ENCODE results near the gene ATP6AP1.

ATP6AP1 gene

GRCh38 chrX:154457491-154458115 is 29.1 kb downstream of the ATP6AP1 start:
- no peak for DNase-seq (ENCODE audit: low read depth)
- H3K4me3 ChIP-seq (replicated peaks; ENCODE audit: low read depth, low read length): peak overlapping the region; percentile 47
- TF ChIP-seq CTCF (IDR thresholded peaks at IDR 0.05; ENCODE audit: low read length, missing control alignments): no peak

GRCh38 chrX:154458116-154458953 is 29.9 kb downstream of the ATP6AP1 start, which contains the start of gene PLXNA3:
Gene PLXNA3, plus strand, starts transcription at chrX:154458281. Its CDS starts 1,903 bp downstream, at chrX:154460184.
- DNase-seq (ENCODE audit: low read depth): no peak
- peak within 1 kb of the TSS; percentile 69 for H3K4me3 ChIP-seq (replicated peaks; ENCODE audit: low read depth, low read length)
- no peak for TF ChIP-seq CTCF (IDR thresholded peaks at IDR 0.05; ENCODE audit: low read length, missing control alignments)

- no peak for TF ChIP-seq CTCF (IDR thresholded peaks at IDR 0.05; ENCODE audit: low read length, missing control alignments)
- no peak for DNase-seq (ENCODE audit: low read depth)
- H3K4me3 ChIP-seq (replicated peaks; ENCODE audit: low read depth, low read length): peak overlapping the region; percentile 69
Observed at GRCh38 chrX:154458954-154459778, 30.7 kb downstream of the ATP6AP1 start.

- DNase-seq (ENCODE audit: low read depth): no peak
- H3K4me3 ChIP-seq (replicated peaks; ENCODE audit: low read depth, low read length): peak overlapping the region; percentile 69
- TF ChIP-seq CTCF (IDR thresholded peaks at IDR 0.05; ENCODE audit: low read length, missing control alignments): no peak
Observed at GRCh38 chrX:154459832-154460231, 31.4 kb downstream of the ATP6AP1 start.

GRCh38 chrX:154460326-154460725 is 31.8 kb downstream of the ATP6AP1 start:
- no peak overlapping the region for H3K4me3 ChIP-seq (replicated peaks; ENCODE audit: low read depth, low read length)
- no peak for DNase-seq (ENCODE audit: low read depth)
- no peak for TF ChIP-seq CTCF (IDR thresholded peaks at IDR 0.05; ENCODE audit: low read length, missing control alignments)

GRCh38 chrX:154462396-154462795 is 33.9 kb downstream of the ATP6AP1 start:
- no peak overlapping the region for H3K4me3 ChIP-seq (replicated peaks; ENCODE audit: low read depth, low read length)
- no peak for TF ChIP-seq CTCF (IDR thresholded peaks at IDR 0.05; ENCODE audit: low read length, missing control alignments)
- DNase-seq (ENCODE audit: low read depth): no peak

Measured in fibroblast of pulmonary artery (primary cell).